ENCODE measurements around the gene ABCD1. TPM values are rescaled to one million over a fixed set of nuclear protein-coding genes. Genes with fewer than 3 reads are reported as not detected.

ABCD1 gene
- total RNA-seq, 2 donors from 2014 or later = 15.2 to 18.0 TPM

DNA sequence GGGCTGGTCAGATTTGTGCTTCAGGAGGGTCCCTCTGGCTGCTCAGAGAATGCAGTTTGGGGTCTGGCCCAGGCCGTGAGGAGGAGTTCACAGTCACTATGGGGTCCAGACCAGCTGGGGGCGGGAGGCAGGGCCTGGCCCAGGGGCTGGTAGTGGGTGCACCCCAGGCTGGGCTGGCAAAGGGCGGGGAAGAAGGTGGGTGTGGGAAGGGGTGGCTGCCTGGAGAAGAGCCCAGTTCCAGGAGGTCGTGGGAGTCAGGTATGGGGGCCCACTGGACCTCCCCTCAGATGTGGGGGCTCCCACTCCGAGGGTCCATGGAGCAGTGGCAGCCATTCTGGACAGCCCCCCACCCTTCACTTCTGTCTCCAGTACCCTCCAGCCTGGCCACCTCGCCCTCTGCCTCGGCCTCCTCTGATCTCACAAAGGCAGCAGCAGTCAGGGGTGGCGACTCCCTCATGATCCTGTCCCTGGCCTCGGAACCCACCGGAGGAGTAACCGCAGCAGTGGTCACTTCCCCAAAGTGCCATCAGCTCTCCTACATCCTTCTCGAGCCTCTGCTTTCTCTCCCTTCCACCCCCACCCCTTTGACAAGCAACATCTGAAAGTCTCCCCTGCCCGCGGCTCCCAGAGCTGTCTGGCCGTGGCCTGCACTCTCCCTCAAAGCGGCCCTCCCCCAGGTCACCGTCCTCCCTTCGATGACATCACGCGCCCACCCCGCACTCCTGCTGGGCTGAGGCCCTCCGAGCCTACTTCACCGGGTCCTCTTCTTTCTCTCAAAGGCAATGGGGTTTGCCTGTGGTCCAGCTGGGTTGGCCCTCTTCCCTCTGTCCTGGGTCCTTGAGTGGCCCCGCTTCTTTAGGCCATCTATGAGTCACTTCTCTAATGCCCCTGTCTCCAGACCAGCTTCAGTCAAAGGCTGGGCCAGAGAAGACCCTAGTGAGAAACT is 38.6 kb upstream of the ABCD1 start:
- no peak overlapping the region for H3K4me3 ChIP-seq

DNA sequence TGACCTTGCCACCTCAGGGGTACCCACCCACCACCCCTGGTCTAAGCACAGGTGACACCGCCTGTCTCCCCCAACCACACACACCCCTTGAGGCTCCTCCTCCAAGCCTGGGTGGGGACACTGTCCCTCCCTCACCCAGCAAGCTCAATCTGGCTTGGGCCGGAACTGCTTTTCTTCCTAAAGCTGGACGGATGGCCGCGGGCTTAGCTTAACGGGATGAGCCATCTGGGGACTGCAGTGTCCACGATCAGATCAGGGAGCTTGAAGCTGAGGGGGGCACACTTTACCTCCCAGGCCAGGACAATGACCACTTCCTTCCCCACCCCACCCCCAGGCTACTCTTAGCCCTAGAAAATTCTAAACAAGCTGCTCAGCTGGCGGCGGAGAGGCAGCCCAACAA is 37.9 kb upstream of the ABCD1 start:
- no peak overlapping the region for H3K27ac ChIP-seq
- no peak overlapping the region for H3K4me3 ChIP-seq
- no peaks in the 10 kb centered on the region for H3K36me3 ChIP-seq
- no peaks in the 10 kb centered on the region for H3K9me3 ChIP-seq
- no peaks in the 10 kb centered on the region for H3K27me3 ChIP-seq
- TF ChIP-seq, protein P1, sequence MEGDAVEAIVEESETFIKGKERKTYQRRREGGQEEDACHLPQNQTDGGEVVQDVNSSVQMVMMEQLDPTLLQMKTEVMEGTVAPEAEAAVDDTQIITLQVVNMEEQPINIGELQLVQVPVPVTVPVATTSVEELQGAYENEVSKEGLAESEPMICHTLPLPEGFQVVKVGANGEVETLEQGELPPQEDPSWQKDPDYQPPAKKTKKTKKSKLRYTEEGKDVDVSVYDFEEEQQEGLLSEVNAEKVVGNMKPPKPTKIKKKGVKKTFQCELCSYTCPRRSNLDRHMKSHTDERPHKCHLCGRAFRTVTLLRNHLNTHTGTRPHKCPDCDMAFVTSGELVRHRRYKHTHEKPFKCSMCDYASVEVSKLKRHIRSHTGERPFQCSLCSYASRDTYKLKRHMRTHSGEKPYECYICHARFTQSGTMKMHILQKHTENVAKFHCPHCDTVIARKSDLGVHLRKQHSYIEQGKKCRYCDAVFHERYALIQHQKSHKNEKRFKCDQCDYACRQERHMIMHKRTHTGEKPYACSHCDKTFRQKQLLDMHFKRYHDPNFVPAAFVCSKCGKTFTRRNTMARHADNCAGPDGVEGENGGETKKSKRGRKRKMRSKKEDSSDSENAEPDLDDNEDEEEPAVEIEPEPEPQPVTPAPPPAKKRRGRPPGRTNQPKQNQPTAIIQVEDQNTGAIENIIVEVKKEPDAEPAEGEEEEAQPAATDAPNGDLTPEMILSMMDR (IDR thresholded peaks at IDR 0.05) = no peak
- H3K4me1 ChIP-seq = peaks cover 0 to 6% of the 10 kb centered on the region in 2 donors
- no peak for DNase-seq (ENCODE audit: low spot score)

More for the DNA sequence above, 38.6 kb upstream of the ABCD1 start:
- TF ChIP-seq, protein P1 (IDR thresholded peaks at IDR 0.05) = no peak
- Histone ChIP-seq H3K36me3 (no peaks in the 10 kb centered on the region), H3K27ac (no peak overlapping the region), H3K9me3 (no peaks in the 10 kb centered on the region), H3K27me3 (no peaks in the 10 kb centered on the region), H3K4me1 (peaks cover 0 to 6% of the 10 kb centered on the region in 2 donors)
- DNase-seq (ENCODE audit: low spot score) = no peak

DNA sequence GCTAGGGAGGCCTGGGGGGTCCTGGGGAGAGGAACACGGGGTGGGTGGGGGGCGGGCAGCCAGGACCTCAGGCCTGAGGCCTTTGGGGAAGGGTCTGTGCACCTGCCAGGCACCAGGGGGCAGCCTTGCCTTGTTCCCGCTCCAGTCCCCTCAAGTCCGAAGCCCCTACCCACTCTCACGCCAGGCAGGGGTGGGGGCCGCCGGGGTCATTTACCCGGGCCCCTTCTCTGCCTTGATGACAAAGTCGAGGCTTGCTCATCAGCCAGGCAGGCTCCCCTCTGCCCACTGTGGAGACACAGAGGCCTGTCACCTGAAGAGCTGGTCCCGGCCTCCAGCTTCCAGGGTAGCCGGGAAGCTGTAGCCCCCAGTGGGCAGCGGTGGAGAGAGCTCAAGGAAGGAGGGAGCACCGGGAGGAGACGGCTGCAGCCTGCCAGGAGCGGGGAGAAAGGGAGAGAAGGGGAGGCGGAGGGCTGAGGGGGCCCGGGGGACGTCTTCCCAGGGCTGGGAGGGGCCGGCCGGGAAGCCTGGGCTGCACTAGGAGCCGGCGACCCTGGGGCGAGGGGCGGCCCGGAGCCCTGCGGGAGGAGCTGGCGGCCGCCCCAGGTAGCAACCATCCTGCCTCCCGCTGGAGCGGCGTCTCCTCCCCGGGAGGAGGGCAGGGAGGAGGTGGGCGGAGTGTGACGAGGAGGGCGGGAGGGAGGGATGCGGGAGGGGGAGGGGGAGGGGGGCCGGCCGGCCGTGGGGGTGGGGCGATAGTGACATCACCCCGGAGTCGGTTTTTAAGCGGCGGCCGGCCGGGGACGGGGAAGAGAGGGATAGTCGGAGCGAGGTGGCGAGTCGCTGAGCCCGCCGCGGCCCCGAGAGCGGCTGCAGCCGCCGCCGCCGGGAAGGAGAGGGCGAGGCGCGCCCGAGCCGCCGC is 37.3 kb upstream of the ABCD1 start, which contains the start of gene SLC6A8:
Gene SLC6A8 (plus strand): TSS at position 806 of the 919 bp plus-strand sequence. CDS start 649 bp downstream, outside the sequence.
- H3K9me3 ChIP-seq = no peaks in the 10 kb centered on the region
- no peaks in the 10 kb centered on the region for H3K27me3 ChIP-seq
- peaks cover 0 to 6% of the 10 kb centered on the region in 2 donors for H3K4me1 ChIP-seq
- DNase-seq (ENCODE audit: low spot score) = peak; percentile 68
- peak within 1 kb of the TSS; percentile 72 to 88 for H3K27ac ChIP-seq
- H3K36me3 ChIP-seq = no peaks in the 10 kb centered on the region
- H3K4me3 ChIP-seq = peak within 1 kb of the TSS; percentile 45 to 55
- TF ChIP-seq, protein P1 (IDR thresholded peaks at IDR 0.05) = peak; percentile 20 to 58

DNA sequence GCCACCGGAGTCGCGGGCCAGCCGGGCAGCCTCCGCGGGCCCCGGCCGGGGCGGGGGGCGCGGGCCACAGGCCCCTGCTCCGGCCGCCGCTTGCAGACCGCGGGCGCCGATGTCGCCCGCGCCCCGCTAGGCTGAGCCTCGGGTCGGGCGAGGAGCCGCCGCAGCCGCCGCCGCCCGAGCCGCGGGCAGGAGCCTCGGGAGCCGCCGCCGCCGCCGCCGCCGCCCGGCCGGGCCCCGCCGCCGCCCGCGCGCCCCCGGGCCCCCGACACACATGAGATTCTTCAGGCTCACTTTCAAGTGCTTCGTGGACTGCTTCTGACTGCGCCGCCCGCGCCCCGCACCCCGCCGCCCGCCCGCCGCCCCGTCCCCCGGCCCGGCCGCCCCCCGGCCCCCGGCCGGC is 36.6 kb upstream of the ABCD1 start:
- TF ChIP-seq, protein P1 (IDR thresholded peaks at IDR 0.05) = no peak
- H3K4me3 ChIP-seq = no peak overlapping the region
- no peaks in the 10 kb centered on the region for H3K9me3 ChIP-seq
- no peak overlapping the region for H3K27ac ChIP-seq
- no peaks in the 10 kb centered on the region for H3K36me3 ChIP-seq
- no peak for DNase-seq (ENCODE audit: low spot score)
- H3K4me1 ChIP-seq = peaks cover 0 to 6% of the 10 kb centered on the region in 2 donors
- H3K27me3 ChIP-seq = no peaks in the 10 kb centered on the region

DNA sequence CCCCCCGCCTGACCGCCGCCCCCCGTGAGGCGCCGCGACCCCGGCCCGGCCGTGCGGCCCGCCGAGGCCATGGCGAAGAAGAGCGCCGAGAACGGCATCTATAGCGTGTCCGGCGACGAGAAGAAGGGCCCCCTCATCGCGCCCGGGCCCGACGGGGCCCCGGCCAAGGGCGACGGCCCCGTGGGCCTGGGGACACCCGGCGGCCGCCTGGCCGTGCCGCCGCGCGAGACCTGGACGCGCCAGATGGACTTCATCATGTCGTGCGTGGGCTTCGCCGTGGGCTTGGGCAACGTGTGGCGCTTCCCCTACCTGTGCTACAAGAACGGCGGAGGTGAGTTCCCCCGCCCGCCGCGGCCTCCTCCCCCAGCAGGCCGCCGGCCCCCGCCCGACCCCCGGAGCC is 36.1 kb upstream of the ABCD1 start:
- DNase-seq (ENCODE audit: low spot score) = no peak
- peak overlapping the region; percentile 72 to 88 for H3K27ac ChIP-seq
- peaks cover 0 to 6% of the 10 kb centered on the region in 2 donors for H3K4me1 ChIP-seq
- H3K9me3 ChIP-seq = no peaks in the 10 kb centered on the region
- H3K36me3 ChIP-seq = no peaks in the 10 kb centered on the region
- H3K27me3 ChIP-seq = no peaks in the 10 kb centered on the region
- TF ChIP-seq, protein P1 (IDR thresholded peaks at IDR 0.05) = no peak
- H3K4me3 ChIP-seq = peak overlapping the region; percentile 45 to 55

Measured in right atrium auricular region (tissue), 2 donors.